IPS-15b (cell line): ENCODE results near the gene NEGR1.

Experiments
- H3K27me3 ChIP-seq: one replicate; pipeline ENCODE4 v1.6.1; 2013; ENCODE audit warnings: low read length; ENCODE audit not compliant: control insufficient read depth, insufficient read depth
- H3K36me3 ChIP-seq: one replicate; pipeline ENCODE4 v1.6.1; 2013; ENCODE audit warnings: low read length; ENCODE audit not compliant: control insufficient read depth, insufficient read depth
- H3K4me1 ChIP-seq: one replicate; pipeline ENCODE4 v1.6.1; 2013; ENCODE audit warnings: mild to moderate bottlenecking, low read length; ENCODE audit not compliant: control insufficient read depth, insufficient read depth
- H3K4me3 ChIP-seq: one replicate; pipeline ENCODE4 v1.5.1; 2013; ENCODE audit warnings: low read depth, low read length
- H3K9ac ChIP-seq: one replicate; pipeline ENCODE4 v1.6.1; 2013; ENCODE audit warnings: low read depth, mild to moderate bottlenecking, low read length
- H3K9me3 ChIP-seq: one replicate; pipeline ENCODE4 v1.6.1; 2013; ENCODE audit warnings: mild to moderate bottlenecking, low read length; ENCODE audit not compliant: control insufficient read depth, insufficient read depth

Gene NEGR1

GRCh38 chr1:71881611-71882010 is 400.7 kb downstream of the NEGR1 start:
- H3K36me3 ChIP-seq, result no peaks in the 10 kb centered on the region
- H3K4me1 ChIP-seq, result no peaks in the 10 kb centered on the region
- H3K27me3 ChIP-seq, result no peaks in the 10 kb centered on the region
- H3K9me3 ChIP-seq, result no peaks in the 10 kb centered on the region
- H3K9ac ChIP-seq, result no peak overlapping the region
- no peak overlapping the region for H3K4me3 ChIP-seq

GRCh38 chr1:71869326-71869725 is 413.0 kb downstream of the NEGR1 start:
- no peaks in the 10 kb centered on the region for H3K36me3 ChIP-seq
- no peaks in the 10 kb centered on the region for H3K27me3 ChIP-seq
- H3K9ac ChIP-seq, result no peak overlapping the region
- no peaks in the 10 kb centered on the region for H3K9me3 ChIP-seq
- no peak overlapping the region for H3K4me3 ChIP-seq
- no peaks in the 10 kb centered on the region for H3K4me1 ChIP-seq

GRCh38 chr1:71862756-71863155 is 419.6 kb downstream of the NEGR1 start:
- no peak overlapping the region for H3K4me3 ChIP-seq
- H3K36me3 ChIP-seq, result no peaks in the 10 kb centered on the region
- no peak overlapping the region for H3K9ac ChIP-seq
- no peaks in the 10 kb centered on the region for H3K9me3 ChIP-seq
- H3K27me3 ChIP-seq, result no peaks in the 10 kb centered on the region
- H3K4me1 ChIP-seq, result peaks cover 2% of the 10 kb centered on the region

- Histone ChIP-seq H3K27me3 (no peaks in the 10 kb centered on the region), H3K9ac (no peak overlapping the region), H3K4me1 (peaks cover 3% of the 10 kb centered on the region), H3K36me3 (no peaks in the 10 kb centered on the region), H3K9me3 (no peaks in the 10 kb centered on the region), H3K4me3 (no peak overlapping the region)
These were observed 421.3 kb downstream of the NEGR1 start for GRCh38 chr1:71861022-71861421.

GRCh38 chr1:71859806-71860205 is 422.5 kb downstream of the NEGR1 start:
- Histone ChIP-seq H3K4me3 (no peak overlapping the region), H3K36me3 (no peaks in the 10 kb centered on the region), H3K9ac (no peak overlapping the region), H3K4me1 (peaks cover 3% of the 10 kb centered on the region), H3K27me3 (no peaks in the 10 kb centered on the region), H3K9me3 (no peaks in the 10 kb centered on the region)

GRCh38 chr1:71857862-71858261 is 424.5 kb downstream of the NEGR1 start:
- Histone ChIP-seq H3K4me1 (peaks cover 3% of the 10 kb centered on the region), H3K4me3 (no peak overlapping the region), H3K36me3 (no peaks in the 10 kb centered on the region), H3K9me3 (no peaks in the 10 kb centered on the region), H3K9ac (no peak overlapping the region), H3K27me3 (no peaks in the 10 kb centered on the region)

- Histone ChIP-seq H3K4me3 (no peak overlapping the region), H3K36me3 (no peaks in the 10 kb centered on the region), H3K27me3 (no peaks in the 10 kb centered on the region), H3K9me3 (no peaks in the 10 kb centered on the region), H3K4me1 (peaks cover 3% of the 10 kb centered on the region), H3K9ac (no peak overlapping the region)
These were observed 429.0 kb downstream of the NEGR1 start for GRCh38 chr1:71853360-71853759.

GRCh38 chr1:71850936-71851335 is 431.4 kb downstream of the NEGR1 start:
- Histone ChIP-seq H3K4me3 (no peak overlapping the region), H3K27me3 (no peaks in the 10 kb centered on the region), H3K9me3 (no peaks in the 10 kb centered on the region), H3K4me1 (no peaks in the 10 kb centered on the region), H3K9ac (no peak overlapping the region), H3K36me3 (no peaks in the 10 kb centered on the region)

- no peaks in the 10 kb centered on the region for H3K27me3 ChIP-seq
- H3K9me3 ChIP-seq, result no peaks in the 10 kb centered on the region
These were observed 431.8 kb downstream of the NEGR1 start for GRCh38 chr1:71850515-71850914.

GRCh38 chr1:71843012-71843411 is 439.3 kb downstream of the NEGR1 start:
- no peaks in the 10 kb centered on the region for H3K36me3 ChIP-seq

More at GRCh38 chr1:71850515-71850914, 431.8 kb downstream of the NEGR1 start:
- H3K4me3 ChIP-seq, result no peak overlapping the region
- H3K9ac ChIP-seq, result no peak overlapping the region
- H3K4me1 ChIP-seq, result no peaks in the 10 kb centered on the region
- H3K36me3 ChIP-seq, result no peaks in the 10 kb centered on the region

GRCh38 chr1:71839876-71840275 is 442.5 kb downstream of the NEGR1 start:
- no peaks in the 10 kb centered on the region for H3K27me3 ChIP-seq
- H3K4me1 ChIP-seq, result peaks cover 9% of the 10 kb centered on the region
- H3K36me3 ChIP-seq, result no peaks in the 10 kb centered on the region
- no peaks in the 10 kb centered on the region for H3K9me3 ChIP-seq
- no peak overlapping the region for H3K9ac ChIP-seq
- H3K4me3 ChIP-seq, result no peak overlapping the region

More at GRCh38 chr1:71843012-71843411, 439.3 kb downstream of the NEGR1 start:
- no peaks in the 10 kb centered on the region for H3K9me3 ChIP-seq
- no peak overlapping the region for H3K9ac ChIP-seq
- no peak overlapping the region for H3K4me3 ChIP-seq
- H3K4me1 ChIP-seq, result no peaks in the 10 kb centered on the region
- H3K27me3 ChIP-seq, result no peaks in the 10 kb centered on the region

GRCh38 chr1:71836904-71837303 is 445.4 kb downstream of the NEGR1 start:
- Histone ChIP-seq H3K36me3 (no peaks in the 10 kb centered on the region), H3K9me3 (no peaks in the 10 kb centered on the region), H3K27me3 (no peaks in the 10 kb centered on the region), H3K9ac (no peak overlapping the region), H3K4me1 (peaks cover 9% of the 10 kb centered on the region), H3K4me3 (no peak overlapping the region)

- Histone ChIP-seq H3K36me3 (no peaks in the 10 kb centered on the region), H3K9ac (no peak overlapping the region), H3K9me3 (no peaks in the 10 kb centered on the region), H3K4me3 (no peak overlapping the region), H3K4me1 (peaks cover 9% of the 10 kb centered on the region), H3K27me3 (no peaks in the 10 kb centered on the region)
These were observed 446.9 kb downstream of the NEGR1 start for GRCh38 chr1:71835442-71835813.
